ENCODE measurements around the gene CCL24. TPM values are rescaled to one million over a fixed set of nuclear protein-coding genes. Genes with fewer than 3 reads are reported as not detected.
"Not testable (repeated sequence)": the region's sequence is repeated elsewhere in the genome, so short reads cannot be mapped to it uniquely, and the experiment has no call there.

CCL24 gene
- total RNA-seq, 1 donor from 2014 or later: not detected

GRCh38 chr7:75804004-75804403, 9.6 kb downstream of the CCL24 start:
- intact Hi-C loops (cut with DNase I): no loop called here
- H3K9me3 ChIP-seq: peaks cover 7 to 16% of the 10 kb centered on the region in 2 donors
- H3K36me3 ChIP-seq: no peaks in the 10 kb centered on the region
- TF ChIP-seq CTCF (IDR thresholded peaks at IDR 0.05): no peak
- DNase-seq (ENCODE audit: low spot score in 2 of 2): no peak
- H3K27me3 ChIP-seq: no peaks in the 10 kb centered on the region
- H3K27ac ChIP-seq: no peak overlapping the region
- no peak overlapping the region for H3K4me3 ChIP-seq
- no peaks in the 10 kb centered on the region for H3K4me1 ChIP-seq

GRCh38 chr7:75802552-75802821, 11.1 kb downstream of the CCL24 start:
- Histone ChIP-seq H3K9me3 (peaks cover 3 to 15% of the 10 kb centered on the region in 2 donors), H3K4me3 (no peak overlapping the region), H3K36me3 (no peaks in the 10 kb centered on the region), H3K27me3 (no peaks in the 10 kb centered on the region), H3K4me1 (no peaks in the 10 kb centered on the region), H3K27ac (no peak overlapping the region)
- no peak for TF ChIP-seq CTCF (IDR thresholded peaks at IDR 0.05)
- intact Hi-C loops (cut with DNase I): no loop called here
- no peak for DNase-seq (ENCODE audit: low spot score in 2 of 2)

GRCh38 chr7:75798770-75799169, 14.8 kb downstream of the CCL24 start:
- TF ChIP-seq CTCF (IDR thresholded peaks at IDR 0.05): no peak
- Histone ChIP-seq H3K36me3 (no peaks in the 10 kb centered on the region), H3K4me3 (no peak overlapping the region), H3K4me1 (no peaks in the 10 kb centered on the region), H3K27me3 (no peaks in the 10 kb centered on the region), H3K27ac (no peak overlapping the region), H3K9me3 (no peaks in the 10 kb centered on the region)
- intact Hi-C loops (cut with DNase I): no loop called here
- DNase-seq (ENCODE audit: low spot score in 2 of 2): no peak

GRCh38 chr7:75796420-75796819, 17.2 kb downstream of the CCL24 start:
- no peak for DNase-seq (ENCODE audit: low spot score in 2 of 2)
- intact Hi-C loops (cut with DNase I): no loop called here
- Histone ChIP-seq H3K36me3 (no peaks in the 10 kb centered on the region), H3K9me3 (no peaks in the 10 kb centered on the region), H3K27ac (no peak overlapping the region), H3K4me1 (no peaks in the 10 kb centered on the region), H3K27me3 (no peaks in the 10 kb centered on the region), H3K4me3 (no peak overlapping the region)
- no peak for TF ChIP-seq CTCF (IDR thresholded peaks at IDR 0.05)

- Histone ChIP-seq H3K27me3 (no peaks in the 10 kb centered on the region), H3K4me3 (no peak overlapping the region), H3K4me1 (no peaks in the 10 kb centered on the region), H3K9me3 (no peaks in the 10 kb centered on the region), H3K27ac (no peak overlapping the region), H3K36me3 (no peaks in the 10 kb centered on the region)
- peak in 1 of 2 donors; percentile 80 for DNase-seq (ENCODE audit: low spot score in 2 of 2)
- intact Hi-C loops (cut with DNase I): no loop called here
- TF ChIP-seq CTCF (IDR thresholded peaks at IDR 0.05): no peak
Observed at GRCh38 chr7:75795831-75796285, 17.7 kb downstream of the CCL24 start.

- no peak overlapping the region for H3K27ac ChIP-seq
- intact Hi-C loops (cut with DNase I): no loop called here
- no peaks in the 10 kb centered on the region for H3K9me3 ChIP-seq
- no peaks in the 10 kb centered on the region for H3K36me3 ChIP-seq
- no peaks in the 10 kb centered on the region for H3K27me3 ChIP-seq
- DNase-seq (ENCODE audit: low spot score in 2 of 2): no peak
- no peak for TF ChIP-seq CTCF (IDR thresholded peaks at IDR 0.05)
- no peak overlapping the region for H3K4me3 ChIP-seq
- H3K4me1 ChIP-seq: no peaks in the 10 kb centered on the region
Observed at GRCh38 chr7:75793676-75794075, 19.9 kb downstream of the CCL24 start.

GRCh38 chr7:75792567-75792966, 21.0 kb downstream of the CCL24 start:
- H3K27ac ChIP-seq; H3K27me3 ChIP-seq; H3K36me3 ChIP-seq; DNase-seq (ENCODE audit: low spot score in 2 of 2); H3K4me3 ChIP-seq; H3K9me3 ChIP-seq; H3K4me1 ChIP-seq; intact Hi-C loops (cut with DNase I): not testable (repeated sequence)
